ENCODE results near the gene DCAF7. TPM values are rescaled to one million over a fixed set of nuclear protein-coding genes. Genes with fewer than 3 reads are reported as not detected.

Gene DCAF7
- 23.8 and 25.7 TPM in 2 replicates for total RNA-seq
- 31.6 TPM for polyA plus RNA-seq (2012)

- DNase-seq (ENCODE audit: low read depth): peak; percentile 100
Measured at GRCh38 chr17:63549946-63550816, at the start of gene DCAF7. Gene DCAF7 (plus strand): TSS chr17:63550477. CDS start chr17:63550678, 201 bp downstream.

GRCh38 chr17:63500543-63501390 is 49.5 kb upstream of the DCAF7 start:
- no peak for DNase-seq (ENCODE audit: low read depth)

- no peak for DNase-seq (ENCODE audit: low read depth)
Measured at GRCh38 chr17:63503341-63503705, 47.0 kb upstream of the DCAF7 start.

GRCh38 chr17:63504261-63504660 is 46.0 kb upstream of the DCAF7 start:
- no peak for DNase-seq (ENCODE audit: low read depth)

GRCh38 chr17:63505341-63505740 is 44.9 kb upstream of the DCAF7 start:
- DNase-seq (ENCODE audit: low read depth): no peak

GRCh38 chr17:63506627-63507026 is 43.6 kb upstream of the DCAF7 start:
- DNase-seq (ENCODE audit: low read depth): no peak

GRCh38 chr17:63511331-63511730 is 38.9 kb upstream of the DCAF7 start:
- DNase-seq (ENCODE audit: low read depth): no peak

GRCh38 chr17:63512388-63512787 is 37.9 kb upstream of the DCAF7 start:
- DNase-seq (ENCODE audit: low read depth): no peak

GRCh38 chr17:63512896-63513644 is 37.2 kb upstream of the DCAF7 start:
- no peak for DNase-seq (ENCODE audit: low read depth)

GRCh38 chr17:63514477-63514876 is 35.8 kb upstream of the DCAF7 start:
- no peak for DNase-seq (ENCODE audit: low read depth)

- no peak for DNase-seq (ENCODE audit: low read depth)
Measured at GRCh38 chr17:63514974-63515373, 35.3 kb upstream of the DCAF7 start.

- DNase-seq (ENCODE audit: low read depth): no peak
Measured at GRCh38 chr17:63515426-63515825, 34.9 kb upstream of the DCAF7 start.

GRCh38 chr17:63516910-63517824 is 33.1 kb upstream of the DCAF7 start:
- peak; percentile 20 for DNase-seq (ENCODE audit: low read depth)

- no peak for DNase-seq (ENCODE audit: low read depth)
Measured at GRCh38 chr17:63517825-63518534, 32.3 kb upstream of the DCAF7 start.

- DNase-seq (ENCODE audit: low read depth): no peak
Measured at GRCh38 chr17:63519116-63519881, 31.0 kb upstream of the DCAF7 start.

- no peak for DNase-seq (ENCODE audit: low read depth)
Measured at GRCh38 chr17:63519972-63520882, 30.1 kb upstream of the DCAF7 start.

- DNase-seq (ENCODE audit: low read depth): no peak
Measured at GRCh38 chr17:63523253-63523855, 26.9 kb upstream of the DCAF7 start, which contains the start of gene KCNH6. Gene KCNH6 (plus strand): TSS chr17:63523358. CDS start chr17:63523414, 56 bp downstream.

Measured in myocyte (in vitro differentiated cells).